IMR-90 (cell line): ENCODE data around the gene ZNF813. TPM values are rescaled to one million over a fixed set of nuclear protein-coding genes. Genes with fewer than 3 reads are reported as not detected.
"Not testable (repeated sequence)": the region's sequence is repeated elsewhere in the genome, so short reads cannot be mapped to it uniquely, and the experiment has no call there.

Experiments used
- ATAC-seq: fragments of 200-7000 bp; cut with Tn5 transposase; 2 replicates; pipeline ENCODE4 v1.9.1; 2020; ENCODE audit warnings: low read depth, mild to moderate bottlenecking, moderate library complexity
- BruUV-seq: library from RNA; stranded (reverse); fragments of 400-500 nt; replicated peaks from 2 replicates; lab custom pipeline; 2021; lab: Mats Ljungman, UMichigan
- CTCF ChIA-PET: fragments of 300-600 bp; formaldehyde crosslinking; extraction: SDS; loops from one replicate; lab custom pipeline; 2021; ENCODE audit warnings: antibody characterized with exemption; lab: Yijun Ruan, JAX
- POLR2A ChIA-PET: fragments of 300-600 bp; sonication (Branson Sonifier 250); formaldehyde crosslinking; loops from one replicate; lab custom pipeline; 2022; ENCODE audit warnings: antibody characterized with exemption; ENCODE audit not compliant: unreplicated experiment; lab: Charles Lee
- DNase-seq: peaks from one replicate; pipeline ENCODE4 v3.0.0; 2013
- H2AFZ ChIP-seq: replicated peaks from 2 replicates; pipeline ENCODE3; 2013; ENCODE audit warnings: low read length, mild to moderate bottlenecking; ENCODE audit not compliant: poor library complexity
- H2AK5ac ChIP-seq: 2 replicates; pipeline ENCODE4 v1.6.1; 2013; ENCODE audit warnings: low read depth, low read length, inconsistent platforms
- H2AK9ac ChIP-seq: replicated peaks from 2 replicates; pipeline ENCODE3; 2013; ENCODE audit warnings: mild to moderate bottlenecking, low read depth, low read length, moderate library complexity; ENCODE audit not compliant: poor library complexity
- H2BK120ac ChIP-seq: 2 replicates; pipeline ENCODE4 v1.6.1; 2013; ENCODE audit warnings: low read depth, low read length, inconsistent platforms
- H2BK15ac ChIP-seq: 3 replicates; pipeline ENCODE4 v1.6.1; 2013; ENCODE audit warnings: low read depth, low read length, inconsistent platforms
- H2BK20ac ChIP-seq: 2 replicates; pipeline ENCODE4 v1.6.1; 2013; ENCODE audit warnings: low read depth, mild to moderate bottlenecking, inconsistent platforms, low read length, moderate library complexity
- H2BK5ac ChIP-seq: 2 replicates; pipeline ENCODE4 v1.6.1; 2013; ENCODE audit warnings: mild to moderate bottlenecking, low read depth, low read length, inconsistent platforms; ENCODE audit not compliant: poor library complexity, severe bottlenecking
- H3K14ac ChIP-seq: replicated peaks from 2 replicates; pipeline ENCODE4 v1.6.1; 2013; ENCODE audit warnings: low read depth, low read length, inconsistent platforms
- H3K18ac ChIP-seq: 2 replicates; pipeline ENCODE4 v1.6.1; 2013; ENCODE audit warnings: low read depth, low read length, control low read depth
- H3K23ac ChIP-seq: 2 replicates; pipeline ENCODE4 v1.6.1; 2013; ENCODE audit warnings: low read depth, low read length, inconsistent platforms
- H3K27ac ChIP-seq: 2 replicates; pipeline ENCODE4 v1.5.1; 2013; ENCODE audit warnings: mild to moderate bottlenecking, control low read depth, low read length; ENCODE audit not compliant: insufficient read depth
- H3K27me3 ChIP-seq: 2 replicates; pipeline ENCODE4 v1.6.1; 2013; ENCODE audit warnings: low read length; ENCODE audit not compliant: control insufficient read depth, insufficient read depth
- H3K36me3 ChIP-seq: 2 replicates; pipeline ENCODE4 v1.6.1; 2013; ENCODE audit warnings: low read length, mixed read lengths; ENCODE audit not compliant: control insufficient read depth, insufficient read depth
- H3K4ac ChIP-seq: 2 replicates; pipeline ENCODE4 v1.6.1; 2013; ENCODE audit warnings: low read depth, low read length, inconsistent platforms
- H3K4me1 ChIP-seq: 2 replicates; pipeline ENCODE4 v1.6.1; 2013; ENCODE audit warnings: low read length, mixed read lengths; ENCODE audit not compliant: control insufficient read depth, insufficient read depth
- H3K4me2 ChIP-seq: 2 replicates; pipeline ENCODE4 v1.6.1; 2013; ENCODE audit warnings: low read depth, mild to moderate bottlenecking, control low read depth, low read length, moderate library complexity
- H3K4me3 ChIP-seq: 2 replicates; pipeline ENCODE4 v1.5.1; 2013; ENCODE audit warnings: low read depth, mild to moderate bottlenecking, control low read depth, low read length, moderate library complexity; ENCODE audit not compliant: insufficient read depth
- H3K56ac ChIP-seq: 2 replicates; pipeline ENCODE4 v1.6.1; 2013; ENCODE audit warnings: low read length, inconsistent platforms; ENCODE audit not compliant: insufficient read depth; ENCODE audit errors: extremely low read depth
- H3K79me1 ChIP-seq, 2 experiments: 2 replicates each; pipeline ENCODE4 v1.6.1; 2013; ENCODE audit warnings: low read length in 2 of 2, inconsistent platforms in 1 of 2, low read depth in 1 of 2
- H3K9ac ChIP-seq: 2 replicates; pipeline ENCODE4 v1.6.1; 2013; ENCODE audit warnings: low read depth, low read length, control low read depth
- H3K9me1 ChIP-seq: 2 replicates; pipeline ENCODE4 v1.6.1; 2013; ENCODE audit warnings: low read length, inconsistent platforms; ENCODE audit not compliant: insufficient read depth
- H3K9me3 ChIP-seq: 2 replicates; pipeline ENCODE4 v1.6.1; 2013; ENCODE audit warnings: low read length; ENCODE audit not compliant: control insufficient read depth, insufficient read depth
- H4K20me1 ChIP-seq: 2 replicates; pipeline ENCODE4 v1.6.1; 2013; ENCODE audit warnings: low read length, inconsistent platforms; ENCODE audit not compliant: insufficient read depth
- H4K5ac ChIP-seq: 2 replicates; pipeline ENCODE4 v1.6.1; 2013; ENCODE audit warnings: mild to moderate bottlenecking, low read depth, low read length, control low read depth
- H4K8ac ChIP-seq, 2 experiments: 2 replicates each; pipeline ENCODE4 v1.6.1; 2013; ENCODE audit warnings: low read depth in 2 of 2, low read length in 2 of 2, control low read depth in 1 of 2, inconsistent platforms in 1 of 2
- H4K91ac ChIP-seq: 2 replicates; pipeline ENCODE4 v1.6.1; 2013; ENCODE audit warnings: low read depth, low read length, inconsistent platforms; ENCODE audit not compliant: insufficient read depth
- WGBS, 2 experiments: methylation state at CpG; one replicate each; pipeline versions ENCODE4 v1.1.5 to v1.1.7; 2013; ENCODE audit warnings: missing lambda C conversion rate in 2 of 2; ENCODE audit not compliant: insufficient read length in 1 of 2; ENCODE audit errors: extremely low coverage in 2 of 2; 5-methylcytosine and 5-hydroxymethylcytosine counted together
- dilution Hi-C: fragments of 300-500 bp; cut with HindIII; formaldehyde crosslinking; loops from one replicate; pipeline ENCODE4 v1.14.3; 2018; ENCODE audit warnings: low sequenced_read_pairs; ENCODE audit not compliant: unreplicated experiment
- in situ Hi-C: fragments of 300-500 bp; cut with MboI; formaldehyde crosslinking; loops from 3 replicates; pipeline ENCODE4 v1.14.3; 2019; ENCODE audit warnings: low sequenced_read_pairs, inconsistent platforms, mixed read lengths
- intact Hi-C: fragments of 100-400 bp; cut with micrococcal nuclease; formaldehyde crosslinking; loops from 2 replicates; pipeline ENCODE4 v1.10.0; 2022
- polyA plus RNA-seq, 3 experiments: library from polyadenylated mRNA; depleted of rRNA; stranded (reverse); fragments of >200 nt; gene quantifications; 2 replicates each; pipeline ENCODE4 v1.2.3, GENCODE V29; 2012; ENCODE audit warnings: low replicate concordance in 1 of 3
- total RNA-seq: library from RNA; depleted of rRNA; stranded (reverse); fragments of >200 nt; gene quantifications from 2 replicates; pipeline ENCODE4 v1.2.3, GENCODE V29; 2012

The ZNF813 gene
- total and polyA plus RNA-seq, 2 of the 4 experiments (the other 2 are of a cell fraction) = 0.82 to 3.4 TPM

GRCh38 chr19:53483751-53484150, 16.2 kb downstream of the ZNF813 start:
- H2AK9ac ChIP-seq, H2BK120ac ChIP-seq, ATAC-seq, H3K23ac ChIP-seq, H3K9ac ChIP-seq, H3K9me1 ChIP-seq, H3K4me3 ChIP-seq, H3K18ac ChIP-seq, DNase-seq, in situ Hi-C loops, POLR2A ChIA-PET, H3K4me1 ChIP-seq, H2AFZ ChIP-seq, H3K79me1 ChIP-seq, H4K8ac ChIP-seq, intact Hi-C loops, H3K4me2 ChIP-seq, H3K27ac ChIP-seq, H2BK5ac ChIP-seq, dilution Hi-C loops, CTCF ChIA-PET, H2BK15ac ChIP-seq, BruUV-seq, H2AK5ac ChIP-seq, H4K20me1 ChIP-seq, H4K91ac ChIP-seq, H3K56ac ChIP-seq, H3K14ac ChIP-seq, H2BK20ac ChIP-seq, H3K27me3 ChIP-seq, H3K4ac ChIP-seq, H4K5ac ChIP-seq: not testable (repeated sequence)
- H3K36me3 ChIP-seq = peaks cover 21% of the 10 kb centered on the region
- 80% methylated on average over 1 of the region's 2 CpGs; no CpG with 5 or more reads in 1 of the 2 experiments for WGBS, 2 experiments
- H3K9me3 ChIP-seq = peaks cover 22% of the 10 kb centered on the region
